Measurements from ENCODE around the gene TOMT.

TOMT gene, protein sequence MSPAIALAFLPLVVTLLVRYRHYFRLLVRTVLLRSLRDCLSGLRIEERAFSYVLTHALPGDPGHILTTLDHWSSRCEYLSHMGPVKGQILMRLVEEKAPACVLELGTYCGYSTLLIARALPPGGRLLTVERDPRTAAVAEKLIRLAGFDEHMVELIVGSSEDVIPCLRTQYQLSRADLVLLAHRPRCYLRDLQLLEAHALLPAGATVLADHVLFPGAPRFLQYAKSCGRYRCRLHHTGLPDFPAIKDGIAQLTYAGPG

DNA sequence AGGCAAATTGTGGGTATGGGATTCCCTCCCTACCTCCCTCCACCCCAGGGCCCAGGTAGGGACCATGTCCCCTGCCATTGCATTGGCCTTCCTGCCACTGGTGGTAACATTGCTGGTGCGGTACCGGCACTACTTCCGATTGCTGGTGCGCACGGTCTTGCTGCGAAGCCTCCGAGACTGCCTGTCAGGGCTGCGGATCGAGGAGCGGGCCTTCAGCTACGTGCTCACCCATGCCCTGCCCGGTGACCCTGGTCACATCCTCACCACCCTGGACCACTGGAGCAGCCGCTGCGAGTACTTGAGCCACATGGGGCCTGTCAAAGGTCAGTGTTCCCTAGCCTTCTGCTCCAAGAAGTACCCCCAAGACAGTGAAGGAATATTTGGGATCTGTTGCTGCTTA is at the start of gene TOMT:
TOMT (plus strand) TSS at position 37 of the 400 bp plus-strand sequence; CDS start at position 65, 28 bp downstream.
- no peak for DNase-seq

GRCh38 chr11:72058416-72059034 is 47.2 kb upstream of the TOMT start:
- no peak for DNase-seq

DNA sequence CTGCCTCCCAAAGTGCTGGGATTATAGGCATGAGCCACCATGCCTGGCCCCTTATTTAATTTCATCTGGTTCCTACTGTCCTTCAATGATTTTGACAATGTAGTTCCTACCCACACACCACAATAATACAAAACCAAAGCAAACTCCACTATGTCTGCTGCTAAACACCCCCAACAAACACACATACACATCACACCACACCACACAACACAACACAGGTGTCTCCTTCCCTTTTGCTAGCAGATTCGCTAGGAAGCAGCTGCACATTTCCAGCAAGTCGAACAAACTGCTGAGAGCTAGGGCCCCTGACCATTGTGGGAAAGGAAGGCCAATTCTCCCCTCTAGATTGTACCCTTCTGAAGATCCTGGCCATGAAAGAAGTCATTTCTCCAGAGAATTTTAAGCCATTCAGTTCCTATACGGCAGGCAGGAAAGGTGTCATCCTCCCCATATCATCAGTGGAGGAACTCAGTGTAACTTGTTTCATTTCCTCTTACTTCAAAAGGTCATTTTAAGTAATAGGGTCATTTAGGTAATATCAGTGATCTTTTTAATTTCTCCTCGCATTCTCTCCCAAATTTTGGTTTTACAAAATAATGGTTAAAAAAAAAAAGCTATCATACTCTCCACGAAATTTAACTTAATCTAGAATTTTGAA is 43.9 kb upstream of the TOMT start:
- DNase-seq = no peak

DNA sequence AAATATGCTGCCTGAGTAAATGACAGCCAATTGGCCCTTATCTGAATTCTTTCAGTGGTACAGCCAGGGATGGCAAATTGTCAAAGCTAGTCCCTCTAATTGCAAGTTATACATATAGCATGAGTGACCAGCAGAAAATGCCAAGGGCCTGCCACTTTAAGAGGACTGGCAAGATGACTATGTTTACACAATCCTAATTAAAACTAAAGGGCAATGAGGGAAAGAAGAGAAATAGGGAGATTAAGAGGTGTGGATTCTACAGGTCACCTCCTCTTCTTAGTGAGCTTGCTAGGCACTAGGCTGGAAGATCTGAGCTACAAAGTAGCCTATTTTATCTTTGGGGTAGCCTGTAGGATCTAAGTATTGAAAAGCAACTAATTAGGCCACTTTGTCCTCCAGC is 38.9 kb upstream of the TOMT start:
- no peak for DNase-seq

- DNase-seq = no peak
Measured at GRCh38 chr11:72067266-72067665, 38.5 kb upstream of the TOMT start.

- no peak for DNase-seq
Measured at GRCh38 chr11:72067676-72068075, 38.0 kb upstream of the TOMT start.

DNA sequence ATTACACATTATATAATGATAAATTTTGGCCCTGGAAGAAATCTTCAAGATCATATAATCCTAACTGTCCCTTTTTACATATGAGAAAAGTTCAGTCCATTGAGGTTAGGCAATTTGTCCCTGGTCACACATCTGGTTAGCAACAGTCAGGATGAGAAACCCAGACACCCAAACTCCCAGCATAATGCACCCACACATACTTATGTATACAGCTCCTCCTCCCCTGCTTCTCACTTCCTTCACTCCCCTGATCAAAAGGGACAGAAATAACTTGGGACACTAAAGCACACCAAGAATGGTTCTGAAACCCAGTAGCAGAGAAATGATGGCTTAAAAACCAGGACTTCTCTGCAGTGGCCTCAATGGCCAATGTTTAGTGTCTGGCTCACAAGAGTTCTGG is 36.5 kb upstream of the TOMT start:
- no peak for DNase-seq

- DNase-seq = peak; percentile 76
Measured at GRCh38 chr11:72069787-72070251, 35.9 kb upstream of the TOMT start.

DNA sequence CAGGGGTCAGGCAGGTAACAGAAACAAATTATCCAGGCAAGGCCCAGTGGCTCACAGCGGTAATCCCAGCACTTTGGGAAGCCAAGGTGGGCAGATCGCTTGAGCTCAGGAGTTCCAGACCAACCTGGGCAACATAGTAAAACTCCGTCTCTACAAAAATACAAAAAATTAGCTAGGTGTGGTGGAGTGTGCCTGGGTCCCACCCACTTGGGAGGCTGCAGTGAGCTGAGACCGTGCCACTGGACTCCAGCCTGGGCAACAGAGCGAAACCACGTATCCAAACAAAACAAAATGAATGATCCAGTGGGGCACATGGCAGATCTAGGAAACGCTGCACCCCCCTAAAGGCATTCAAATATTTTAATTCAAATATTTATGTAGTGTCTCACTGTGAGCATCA is 35.2 kb upstream of the TOMT start:
- DNase-seq = no peak

DNA sequence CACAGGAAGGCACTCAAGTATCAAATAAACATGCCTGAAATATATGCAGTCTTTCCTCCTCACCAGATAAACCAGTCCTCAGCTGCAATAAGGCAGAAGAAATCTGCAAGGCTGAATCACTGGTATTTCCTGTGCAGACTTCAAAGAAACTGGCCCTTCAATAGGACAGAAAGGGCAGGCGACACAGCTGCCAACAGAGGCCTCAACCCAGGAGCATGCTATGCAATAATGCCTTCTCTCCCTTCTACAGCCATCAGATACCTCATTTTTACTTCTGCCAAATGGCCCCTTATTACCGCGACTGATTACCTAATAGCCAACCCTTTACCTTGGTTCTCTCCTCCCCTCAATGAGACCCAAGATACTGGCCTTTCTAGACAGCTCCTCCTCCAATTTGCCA is 33.4 kb upstream of the TOMT start:
- DNase-seq = no peak

- peak; percentile 65 for DNase-seq
Measured at GRCh38 chr11:72075109-72075508, 30.6 kb upstream of the TOMT start.

DNA sequence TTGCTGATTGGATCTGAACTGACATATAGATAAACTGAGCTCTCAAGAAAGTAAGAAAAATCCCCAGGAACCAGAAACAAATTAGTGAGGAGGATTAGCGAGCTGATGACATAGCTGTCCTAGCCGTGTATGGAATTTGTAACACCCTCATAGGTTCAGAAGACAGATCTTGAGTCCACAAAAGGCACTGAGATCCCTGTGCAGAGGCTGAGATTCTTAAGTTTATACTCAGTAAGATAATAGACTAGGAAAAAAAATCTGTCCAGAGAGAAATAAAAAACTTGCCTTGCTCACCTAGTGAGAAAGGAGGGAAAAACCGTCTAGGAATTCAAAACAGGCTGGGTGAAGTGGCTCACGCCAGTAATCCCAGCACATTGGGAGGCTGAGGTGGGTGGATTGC is 30.0 kb upstream of the TOMT start:
- no peak for DNase-seq

- no peak for DNase-seq
Measured at GRCh38 chr11:72078477-72078876, 27.2 kb upstream of the TOMT start.

GRCh38 chr11:72079819-72080325 is 25.9 kb upstream of the TOMT start:
- DNase-seq = peak; percentile 25

DNA sequence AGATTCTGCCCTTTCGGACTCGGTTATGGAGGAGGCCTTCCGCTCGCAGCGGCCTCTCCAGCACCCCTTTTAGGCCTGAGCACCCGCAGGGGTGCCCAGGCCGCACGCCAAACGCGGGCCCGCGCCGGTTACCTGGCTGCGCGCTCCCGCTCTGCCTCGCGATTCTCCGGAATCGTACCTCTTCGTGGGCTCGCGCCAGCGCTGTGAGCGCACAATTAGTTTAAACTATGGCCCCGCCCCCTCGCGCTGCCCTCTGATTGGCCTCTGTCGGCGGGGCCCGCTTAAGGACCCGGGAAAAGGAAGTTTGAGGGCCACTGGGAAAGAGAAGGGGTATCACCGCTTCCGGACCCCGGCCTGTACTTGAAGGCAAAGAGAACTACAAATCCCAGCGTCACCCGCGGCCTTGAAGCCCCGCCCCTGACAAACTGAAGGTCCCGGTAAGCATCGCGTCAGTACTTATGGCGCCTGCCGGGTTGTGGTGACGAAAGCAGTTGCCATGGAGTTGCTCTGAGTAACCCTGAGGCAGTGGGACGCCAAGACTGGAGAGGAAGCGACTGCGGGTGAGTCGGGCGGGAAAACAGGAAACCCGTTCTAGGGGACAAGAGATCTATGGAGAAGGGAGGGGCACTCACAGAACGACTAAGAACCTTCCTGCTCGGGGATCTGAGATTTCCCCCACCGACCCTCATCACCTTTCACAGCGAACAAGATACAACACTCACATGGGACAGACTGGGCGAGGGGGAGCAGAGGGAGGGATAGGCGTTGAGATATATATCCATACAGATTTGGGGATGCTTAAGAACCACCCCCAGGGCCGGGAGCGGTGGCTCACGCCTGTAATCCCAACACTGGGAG is 25.2 kb upstream of the TOMT start, which contains the start of the genes LRRC51 and NUMA1:
LRRC51 (plus strand) TSS at position 525 of the 858 bp plus-strand sequence. CDS start 8,234 bp downstream, outside the sequence.
NUMA1 (minus strand) TSS at position 217 of the 858 bp plus-strand sequence. CDS start 44,599 bp downstream, outside the sequence.
- DNase-seq = peak; percentile 100

DNA sequence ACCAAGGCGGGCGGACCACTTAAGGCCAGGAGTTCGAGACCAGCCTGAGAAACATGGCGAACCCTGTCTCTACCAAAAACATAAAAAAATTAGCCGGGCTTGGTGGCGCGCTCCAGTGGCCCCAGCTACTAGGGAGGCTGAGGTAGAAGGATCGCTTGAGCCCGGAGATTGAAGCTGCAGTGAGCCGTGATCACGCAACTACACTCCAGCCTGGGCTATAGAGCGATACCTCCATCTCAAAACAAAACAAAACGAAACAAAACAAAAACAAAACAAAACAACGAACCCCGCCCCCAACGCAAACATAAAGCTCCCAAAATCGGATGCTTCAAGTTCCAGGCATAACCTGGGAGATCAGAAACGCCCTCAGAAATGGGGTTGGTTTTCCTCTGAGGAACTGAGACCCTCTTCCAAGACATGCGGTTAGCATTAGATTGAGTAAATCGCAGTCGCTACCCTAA is 24.5 kb upstream of the TOMT start:
- DNase-seq = no peak

DNA sequence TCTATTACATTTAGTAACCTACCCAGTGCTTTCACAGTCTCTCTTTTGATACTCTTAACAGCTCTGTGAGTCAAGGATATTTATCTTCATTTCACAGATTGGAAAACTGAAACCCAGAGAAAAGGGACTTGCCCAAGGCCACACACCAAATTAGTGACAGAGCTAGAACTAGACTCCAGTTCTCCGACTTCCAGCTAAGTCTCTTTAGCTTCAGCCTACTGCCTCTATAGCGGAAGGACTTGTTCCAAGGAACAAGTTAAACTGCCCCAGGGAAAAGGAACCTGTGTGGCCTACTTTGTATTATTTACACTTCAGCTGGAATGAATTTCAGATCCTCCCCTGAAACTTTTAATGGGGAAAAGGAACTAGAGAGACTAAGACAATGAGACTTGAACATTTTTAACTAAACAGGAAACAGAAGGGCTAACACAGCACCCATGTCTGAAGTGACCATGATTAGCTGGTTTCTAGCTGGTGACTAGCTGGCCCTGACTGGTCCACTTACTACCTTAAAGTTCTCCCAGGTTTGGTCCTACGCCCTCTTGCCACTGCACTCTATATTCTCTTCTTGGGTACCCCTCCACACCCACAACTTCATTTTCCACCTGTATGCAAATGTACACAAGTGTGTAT is 23.8 kb upstream of the TOMT start:
- DNase-seq = no peak

GRCh38 chr11:72083414-72083813 is 22.3 kb upstream of the TOMT start:
- DNase-seq = no peak

DNA sequence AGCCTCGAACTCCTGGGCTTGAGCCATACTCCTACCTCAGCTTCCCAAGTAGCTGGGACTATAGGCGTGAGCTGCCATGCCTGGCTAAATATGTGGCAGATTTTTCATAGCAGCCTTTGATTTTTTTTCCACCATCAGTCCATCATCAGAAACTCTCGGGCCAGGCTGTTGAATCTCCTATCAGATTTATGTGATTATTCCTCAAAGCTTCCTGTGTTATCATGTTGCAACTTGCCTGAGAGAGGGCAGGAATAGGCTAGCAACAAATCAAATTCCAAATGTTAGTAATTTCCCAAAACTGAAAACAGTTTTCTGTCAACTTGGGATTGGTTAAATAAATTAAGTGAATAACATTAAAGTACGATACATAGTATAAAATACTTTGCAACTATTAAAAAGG is 21.6 kb upstream of the TOMT start:
- DNase-seq = no peak

DNA sequence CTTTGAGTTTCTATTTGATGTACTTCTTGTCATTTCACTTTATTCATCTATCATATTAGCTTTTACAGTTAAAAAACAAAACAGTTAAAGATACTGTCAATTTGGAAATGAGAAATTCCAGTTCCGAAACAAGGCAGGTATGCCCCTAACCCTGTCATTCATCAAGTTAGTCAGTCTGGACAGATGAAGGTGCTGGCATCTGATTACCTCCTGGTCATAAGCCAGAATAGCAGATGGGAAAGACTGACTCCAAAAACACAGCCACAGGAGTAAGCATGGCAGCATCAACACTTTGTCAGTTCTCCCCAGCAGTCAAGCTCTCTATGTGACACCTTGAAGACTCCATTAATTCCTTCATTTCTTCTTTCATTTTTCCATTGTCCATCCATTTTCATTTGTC is 20.8 kb upstream of the TOMT start:
- DNase-seq = no peak

DNA sequence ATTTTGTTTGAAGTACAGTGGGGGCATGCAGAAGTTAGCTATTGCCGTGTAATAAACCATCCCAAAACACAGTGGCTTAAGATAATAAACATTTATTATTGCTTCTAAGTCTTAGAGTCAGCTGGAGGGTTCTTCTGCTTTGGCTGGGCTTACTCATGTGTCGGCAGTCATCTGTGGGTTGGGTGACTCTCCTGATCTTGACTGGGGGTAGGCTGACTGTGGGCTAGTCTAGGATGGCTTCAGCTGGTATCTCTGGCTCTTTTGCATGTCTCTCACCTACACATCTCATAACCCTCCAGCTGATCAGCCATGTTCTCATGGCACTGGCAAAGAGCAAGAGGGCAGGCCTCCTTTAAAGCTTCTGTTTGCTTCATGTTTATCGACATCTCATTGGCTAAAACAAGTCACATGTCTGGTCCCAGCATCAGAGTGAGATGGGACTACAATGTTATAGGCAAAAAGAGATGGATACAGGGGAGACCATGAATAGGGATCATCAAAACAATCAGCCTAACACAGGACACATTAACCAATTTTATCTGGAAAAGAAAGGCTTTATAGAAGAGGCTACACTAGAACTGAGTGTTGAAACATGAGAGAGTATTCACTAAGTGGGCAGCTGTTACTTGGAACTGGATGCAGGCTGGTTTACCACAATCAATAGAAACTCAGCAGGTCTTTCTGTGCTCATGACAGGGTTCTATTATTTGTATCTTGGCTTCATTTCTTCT is 19.9 kb upstream of the TOMT start:
- DNase-seq = no peak
